NCI-H460 (cell line): Measurements from ENCODE around the gene TLR9. TPM values are rescaled to one million over a fixed set of nuclear protein-coding genes. Genes with fewer than 3 reads are reported as not detected.
"Not testable (repeated sequence)": the region's sequence is repeated elsewhere in the genome, so short reads cannot be mapped to it uniquely, and the experiment has no call there.

Experiments used
- DNase-seq: peaks from one replicate; pipeline ENCODE4 v3.0.0-alpha.2; 2016; ENCODE audit warnings: low read depth; ENCODE audit errors: extremely low read depth
- total RNA-seq: library from RNA; depleted of rRNA; stranded (reverse); fragments of >200 nt; shearing (Covaris generic); gene quantifications from 2 replicates; pipeline ENCODE4 v1.2.3, GENCODE V29; 2014

Gene TLR9
- total RNA-seq, 1 experiment from 2014 or later, result not detected

- DNase-seq, result no peak
These were observed 28.0 kb downstream of the TLR9 start for GRCh38 chr3:52197499-52197841.

- no peak for DNase-seq
These were observed 28.5 kb downstream of the TLR9 start for GRCh38 chr3:52196977-52197376.

- DNase-seq, result no peak
These were observed 29.6 kb downstream of the TLR9 start for GRCh38 chr3:52195823-52196331.

GRCh38 chr3:52195291-52195597, 30.2 kb downstream of the TLR9 start:
- DNase-seq, result no peak

- DNase-seq, result no peak
These were observed 30.8 kb downstream of the TLR9 start for GRCh38 chr3:52194485-52195290.

- no peak for DNase-seq
These were observed 32.4 kb downstream of the TLR9 start for GRCh38 chr3:52193065-52193464.

- no peak for DNase-seq
These were observed 33.8 kb downstream of the TLR9 start for GRCh38 chr3:52191663-52192062.

- DNase-seq, result no peak
These were observed 35.0 kb downstream of the TLR9 start for GRCh38 chr3:52190294-52191074.

- DNase-seq, result no peak
These were observed 36.9 kb downstream of the TLR9 start for GRCh38 chr3:52188556-52188955.

GRCh38 chr3:52186729-52187128, 38.7 kb downstream of the TLR9 start:
- no peak for DNase-seq

- DNase-seq, result no peak
These were observed 39.6 kb downstream of the TLR9 start for GRCh38 chr3:52185837-52186236.

GRCh38 chr3:52185311-52185710, 40.1 kb downstream of the TLR9 start:
- no peak for DNase-seq

GRCh38 chr3:52184690-52185089, 40.8 kb downstream of the TLR9 start:
- no peak for DNase-seq

GRCh38 chr3:52183786-52184445, 41.5 kb downstream of the TLR9 start:
- DNase-seq, result no peak

- no peak for DNase-seq
These were observed 42.8 kb downstream of the TLR9 start for GRCh38 chr3:52182691-52183090.

GRCh38 chr3:52182196-52182595, 43.2 kb downstream of the TLR9 start:
- no peak for DNase-seq

- DNase-seq, result no peak
These were observed 43.9 kb downstream of the TLR9 start for GRCh38 chr3:52181543-52181942.

GRCh38 chr3:52178537-52178936, 46.9 kb downstream of the TLR9 start:
- DNase-seq, result no peak

GRCh38 chr3:52178126-52178525, 47.3 kb downstream of the TLR9 start:
- DNase-seq, result not testable (repeated sequence)

- no peak for DNase-seq
These were observed 47.8 kb downstream of the TLR9 start for GRCh38 chr3:52177701-52178042.

GRCh38 chr3:52176951-52177700, 48.3 kb downstream of the TLR9 start:
- DNase-seq, result no peak
